H1 (cell line): ENCODE measurements around the gene C11orf42. TPM values are rescaled to one million over a fixed set of nuclear protein-coding genes. Genes with fewer than 3 reads are reported as not detected.
A peak's percentile ranks its signal among the peaks of the same experiment; 100 is the strongest.

Experiments used
- CTCF ChIA-PET: fragments of 300-600 bp; sonication (Branson Sonifier 250); formaldehyde crosslinking; loops from one replicate; lab custom pipeline; 2021; ENCODE audit not compliant: partially characterized antibody; lab: Charles Lee
- POLR2A ChIA-PET: fragments of 300-600 bp; sonication (Branson Sonifier 250); formaldehyde crosslinking; loops from one replicate; lab custom pipeline; 2021; ENCODE audit warnings: inconsistent platforms; ENCODE audit not compliant: partially characterized antibody; lab: Charles Lee
- DNase-seq, 2 experiments: peaks; one replicate each; pipeline versions ENCODE4 v3.0.0 to v3.0.0-alpha.2; 2010 to 2022; ENCODE audit warnings: low spot score in 2 of 2, low read depth in 1 of 2, mixed read lengths in 1 of 2
- FAIRE-seq: peaks from 2 replicates; lab custom pipeline; 2011; peaks lifted over from hg19 to GRCh38; lab: Jason Lieb, UNC
- H2AFZ ChIP-seq: 2 replicates; pipeline ENCODE4 v1.8.1; 2012; ENCODE audit warnings: low read length, inconsistent platforms
- H2AK5ac ChIP-seq: 2 replicates; pipeline ENCODE4 v1.6.1; 2013; ENCODE audit warnings: low read depth, low read length
- H2BK120ac ChIP-seq: replicated peaks from 2 replicates; pipeline ENCODE3; 2013; ENCODE audit warnings: low read depth, low read length, inconsistent platforms
- H2BK12ac ChIP-seq: 2 replicates; pipeline ENCODE4 v1.6.1; 2013; ENCODE audit warnings: low read depth, low read length
- H2BK15ac ChIP-seq: 2 replicates; pipeline ENCODE4 v1.6.1; 2013; ENCODE audit warnings: low read length
- H2BK20ac ChIP-seq: 2 replicates; pipeline ENCODE4 v1.6.1; 2013; ENCODE audit warnings: low read length
- H2BK5ac ChIP-seq: 2 replicates; pipeline ENCODE4 v1.6.1; 2013; ENCODE audit warnings: low read depth, low read length
- H3K14ac ChIP-seq: 2 replicates; pipeline ENCODE4 v1.6.1; 2013; ENCODE audit warnings: inconsistent platforms; ENCODE audit not compliant: insufficient read length
- H3K18ac ChIP-seq: 2 replicates; pipeline ENCODE4 v1.6.1; 2013; ENCODE audit warnings: low read length; ENCODE audit errors: extremely low read depth
- H3K23ac ChIP-seq: 2 replicates; pipeline ENCODE4 v1.6.1; 2013; ENCODE audit warnings: inconsistent platforms; ENCODE audit not compliant: insufficient read length
- H3K23me2 ChIP-seq: 2 replicates; pipeline ENCODE4 v1.6.1; 2013; ENCODE audit warnings: low read depth, low read length
- H3K27ac ChIP-seq: 2 replicates; pipeline ENCODE4 v1.6.1; 2011; ENCODE audit warnings: low read depth, low read length, inconsistent platforms
- H3K27me3 ChIP-seq, 4 experiments: replicated peaks in 1 of 4; 1 replicate in 1 of 4; 2 replicates in 3 of 4; pipeline versions ENCODE4 v1.6.1 to v1.8.1; 2011 to 2013; ENCODE audit warnings: low read length in 3 of 4, mild to moderate bottlenecking in 3 of 4, inconsistent platforms in 2 of 4, mixed read lengths in 2 of 4, moderate library complexity in 1 of 4; ENCODE audit not compliant: control insufficient read depth in 3 of 4, insufficient read depth in 3 of 4; ENCODE audit errors: extremely low read depth in 1 of 4
- H3K36me3 ChIP-seq, 4 experiments: 2 replicates each; pipeline versions ENCODE4 v1.6.1 to v1.8.1; 2011 to 2013; ENCODE audit warnings: mild to moderate bottlenecking in 4 of 4, low read length in 3 of 4, moderate library complexity in 2 of 4, control low read depth in 1 of 4, inconsistent platforms in 1 of 4; ENCODE audit not compliant: insufficient read depth in 4 of 4, control insufficient read depth in 2 of 4
- H3K4ac ChIP-seq: replicated peaks from 2 replicates; pipeline ENCODE3; 2013; ENCODE audit warnings: low read length, low read depth, mixed read lengths, inconsistent platforms; ENCODE audit not compliant: insufficient read length
- H3K4me1 ChIP-seq, 4 experiments: replicated peaks in 1 of 4; 1 replicate in 1 of 4; 2 replicates in 3 of 4; pipeline versions ENCODE4 v1.6.1 to v1.8.1; 2011 to 2013; ENCODE audit warnings: low read length in 3 of 4, inconsistent platforms in 2 of 4, mixed read lengths in 1 of 4; ENCODE audit not compliant: insufficient read depth in 4 of 4, control insufficient read depth in 3 of 4
- H3K4me2 ChIP-seq, 2 experiments: 2 replicates each; pipeline versions ENCODE4 v1.6.1 to v1.8.1; 2011 to 2013; ENCODE audit warnings: low read depth in 2 of 2, low read length in 2 of 2, control low read depth in 1 of 2, inconsistent platforms in 1 of 2, mild to moderate bottlenecking in 1 of 2; ENCODE audit not compliant: insufficient read depth in 1 of 2
- H3K4me3 ChIP-seq, 4 experiments: fragments of 200-600, 300-600 bp in 1 of 4; sonication (generic), shearing (Covaris generic), sonication (Bioruptor Twin) in 1 of 4; 2 replicates each; pipeline versions ENCODE4 v1.5.1 to v1.8.1; 2011 to 2016; ENCODE audit warnings: low read length in 4 of 4, low read depth in 3 of 4, control low read depth in 2 of 4, inconsistent platforms in 2 of 4, mild to moderate bottlenecking in 2 of 4, mixed read lengths in 1 of 4, moderate library complexity in 1 of 4; ENCODE audit not compliant: insufficient read depth in 2 of 4; ENCODE audit errors: extremely low read depth in 1 of 4
- H3K56ac ChIP-seq: replicated peaks from 2 replicates; pipeline ENCODE3; 2013; ENCODE audit warnings: low read depth, mild to moderate bottlenecking, mixed read lengths, low read length, inconsistent platforms; ENCODE audit not compliant: insufficient read length
- H3K79me1 ChIP-seq: 2 replicates; pipeline ENCODE4 v1.6.1; 2013; ENCODE audit warnings: low read depth, low read length, control low read depth
- H3K79me2 ChIP-seq, 2 experiments: 2 replicates each; pipeline versions ENCODE4 v1.6.1 to v1.8.1; 2012 to 2013; ENCODE audit warnings: low read length in 2 of 2, mild to moderate bottlenecking in 2 of 2, inconsistent platforms in 1 of 2; ENCODE audit not compliant: insufficient read depth in 2 of 2, control insufficient read depth in 1 of 2
- H3K9ac ChIP-seq, 4 experiments: replicated peaks in 1 of 4; 1 replicate in 1 of 4; 2 replicates in 3 of 4; pipeline versions ENCODE4 v1.6.1 to v1.8.1; 2011 to 2013; ENCODE audit warnings: low read depth in 3 of 4, low read length in 3 of 4, control low read depth in 2 of 4, mild to moderate bottlenecking in 2 of 4, moderate library complexity in 2 of 4, inconsistent platforms in 1 of 4; ENCODE audit errors: extremely low read depth in 1 of 4
- H3K9me3 ChIP-seq, 2 experiments: 2 replicates each; pipeline versions ENCODE4 v1.6.1 to v1.8.1; 2012 to 2013; ENCODE audit warnings: mild to moderate bottlenecking in 2 of 2, moderate library complexity in 2 of 2, control low read depth in 1 of 2, inconsistent platforms in 1 of 2, low read depth in 1 of 2, low read length in 1 of 2, mixed read lengths in 1 of 2; ENCODE audit not compliant: insufficient read depth in 2 of 2
- H4K20me1 ChIP-seq, 2 experiments: replicated peaks in 1 of 2; 2 replicates each; pipeline versions ENCODE3 to v1.8.1; 2011 to 2013; ENCODE audit warnings: inconsistent platforms in 2 of 2, low read length in 2 of 2, mild to moderate bottlenecking in 1 of 2; ENCODE audit not compliant: insufficient read depth in 2 of 2, control insufficient read depth in 1 of 2
- H4K5ac ChIP-seq: 2 replicates; pipeline ENCODE4 v1.6.1; 2013; ENCODE audit warnings: low read length, low read depth, mixed read lengths, inconsistent platforms; ENCODE audit not compliant: insufficient read length
- H4K8ac ChIP-seq: 2 replicates; pipeline ENCODE4 v1.8.0; 2013; ENCODE audit warnings: mild to moderate bottlenecking, moderate library complexity, low read length, inconsistent platforms; ENCODE audit not compliant: insufficient read depth; ENCODE audit errors: extremely low read depth
- H4K91ac ChIP-seq: replicated peaks from 2 replicates; pipeline ENCODE3; 2013; ENCODE audit warnings: low read length, mixed read lengths, inconsistent platforms; ENCODE audit not compliant: insufficient read length
- BRCA1 ChIP-seq: IDR thresholded peaks from 2 replicates; pipeline ENCODE4 v1.6.1; 2012; ENCODE audit warnings: low read depth, low read length, improper control_type of control experiment
- CTBP2 ChIP-seq: IDR thresholded peaks from 2 replicates; pipeline ENCODE4 v1.7.0; 2011; ENCODE audit warnings: borderline replicate concordance, mild to moderate bottlenecking, moderate library complexity, mixed read lengths, low read length; ENCODE audit not compliant: insufficient read depth, insufficient read length
- FOSL1 ChIP-seq: IDR thresholded peaks from 2 replicates; pipeline ENCODE4 v1.6.1; 2011; ENCODE audit warnings: mild to moderate bottlenecking, low read depth, low read length, moderate library complexity; ENCODE audit not compliant: insufficient read depth
- HDAC2 ChIP-seq, 2 experiments: fragments of 300-600 bp in 1 of 2; sonication (generic) in 1 of 2; IDR thresholded peaks; 2 replicates each; pipeline ENCODE4 v1.6.1; 2011 to 2012; ENCODE audit warnings: low read depth in 2 of 2, low read length in 2 of 2, mild to moderate bottlenecking in 2 of 2, moderate library complexity in 2 of 2, borderline replicate concordance in 1 of 2, inconsistent platforms in 1 of 2
- KDM4A ChIP-seq: IDR thresholded peaks from one replicate; pipeline ENCODE4 v1.7.1; 2012; ENCODE audit warnings: low read depth, mild to moderate bottlenecking, moderate library complexity, low read length, inconsistent platforms; ENCODE audit not compliant: severe bottlenecking
- NANOG ChIP-seq: IDR thresholded peaks from 2 replicates; pipeline ENCODE4 v1.6.1; 2011; ENCODE audit warnings: low read length, low read depth, mild to moderate bottlenecking, inconsistent platforms; ENCODE audit not compliant: insufficient read depth, poor library complexity, severe bottlenecking
- SAP30 ChIP-seq: fragments of 300-600 bp; sonication (generic); IDR thresholded peaks from 2 replicates; pipeline ENCODE4 v1.7.1; 2012; ENCODE audit warnings: low read length, moderate library complexity, mild to moderate bottlenecking, inconsistent platforms; ENCODE audit not compliant: insufficient read depth, insufficient replicate concordance
- SP1 ChIP-seq: IDR thresholded peaks from 2 replicates; pipeline ENCODE4 v1.6.1; 2011; ENCODE audit warnings: low read depth, low read length
- SP4 ChIP-seq: IDR thresholded peaks from 2 replicates; pipeline ENCODE4 v1.6.1; 2012; ENCODE audit warnings: low read length, inconsistent platforms
- TEAD4 ChIP-seq: IDR thresholded peaks from 2 replicates; pipeline ENCODE4 v1.6.1; 2012; ENCODE audit warnings: low read depth, low read length, inconsistent platforms, mixed read lengths
- WGBS, 2 experiments: shearing (Covaris generic) in 1 of 2; methylation state at CpG; one replicate each; pipeline versions ENCODE4 v1.1.6 to v1.1.7; 2013 to 2015; ENCODE audit warnings: low lambda C conversion rate in 2 of 2, mixed read lengths in 2 of 2, inconsistent platforms in 1 of 2, low coverage in 1 of 2, missing lambda C conversion rate in 1 of 2; ENCODE audit not compliant: insufficient replicate concordance in 2 of 2, insufficient coverage in 1 of 2, insufficient read length in 1 of 2; ENCODE audit errors: extremely low coverage in 1 of 2, missing lambda C conversion rate in 1 of 2; 5-methylcytosine and 5-hydroxymethylcytosine counted together
- polyA plus RNA-seq, 7 experiments: library from polyadenylated mRNA; depleted of rRNA in 3 of 7; stranded (reverse) in 5 of 7; unstranded in 2 of 7; fragments of >200 nt in 5 of 7; fragments of 200-250 nt in 2 of 7; gene quantifications; 1 replicate in 5 of 7; 2 replicates in 1 of 7; 4 replicates in 1 of 7; pipeline versions ENCODE4 v1.2.1 to v1.2.3, GENCODE V29; 2011 to 2013; ENCODE audit warnings: missing spikeins in 2 of 7, mixed read lengths in 2 of 7
- total RNA-seq: library from RNA; stranded (reverse); fragmentation: NEBNext Ultra II Directional; extraction: Animal tissue kit (Norgen Biotek cat#: 25700); gene quantifications from 2 replicates; pipeline ENCODE4 v1.2.1, GENCODE V29; 2021

C11orf42 gene
- total and polyA plus RNA-seq, 2 of the 8 experiments (the other 6 are each of a cell fraction or from before 2014, with no cell fraction given), result not detected

DNA sequence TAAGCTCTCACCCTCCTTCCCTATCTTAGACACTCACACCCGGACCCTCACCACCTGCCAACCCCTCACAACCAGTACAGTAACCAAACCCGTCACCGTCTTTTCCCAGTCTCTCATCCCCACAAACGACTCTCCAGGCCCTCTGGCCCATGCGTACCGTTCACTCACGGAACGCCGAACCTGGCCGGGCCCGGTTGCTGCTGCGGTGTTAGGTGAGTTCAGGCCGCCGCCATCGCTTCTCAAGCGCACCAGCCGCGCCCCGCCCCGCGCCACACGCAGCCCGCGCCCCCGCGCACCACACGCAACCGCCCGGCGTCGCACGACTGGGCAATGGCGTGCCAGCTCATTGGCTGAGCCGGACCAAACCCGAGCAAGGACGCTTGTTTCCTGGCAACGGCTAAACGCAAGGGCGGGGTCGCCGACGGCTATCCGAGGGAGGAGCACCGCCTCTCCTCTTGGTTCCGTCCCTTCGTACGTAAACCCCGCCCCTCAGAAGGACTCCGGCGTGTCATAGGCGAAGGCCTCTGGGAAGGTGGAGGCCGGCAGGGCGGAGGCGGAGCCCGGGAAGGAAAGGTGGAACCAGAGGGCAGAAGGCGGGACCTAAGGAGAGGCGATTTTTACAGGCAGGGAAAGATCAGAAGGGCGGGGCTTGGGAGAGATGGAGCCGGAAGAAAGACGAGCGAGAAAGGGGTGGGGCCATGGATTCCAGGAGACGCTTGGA is 29.2 kb downstream of the C11orf42 start, which contains the start of gene FHIP1B:
Gene FHIP1B (minus strand): TSS at position 250 of the 721 bp plus-strand sequence. CDS start 10,120 bp downstream, outside the sequence.
- Histone ChIP-seq H3K4ac (peak within 1 kb of the TSS; percentile 82), H2AFZ (peak within 1 kb of the TSS; percentile 94; the same call in 1 of the 2 replicates), H3K4me3 (peak within 1 kb of the TSS; percentile 88 to 98 (median 94)), H3K79me1 (peaks cover 2% of the 10 kb centered on the region; the same call in 1 of the 2 replicates), H4K8ac (peak within 1 kb of the TSS; percentile 88; the same call in 1 of the 2 replicates), H4K91ac (peak within 1 kb of the TSS; percentile 66), H2BK5ac (peak within 1 kb of the TSS; percentile 75; the same call in 1 of the 2 replicates), H3K27ac (peak within 1 kb of the TSS; percentile 61), H3K4me1 (peaks cover 0 to 5% (median 2%) of the 10 kb centered on the region in 4 experiments; a peak in 2 of 7 replicates), H3K79me2 (peaks cover 3 to 42% of the 10 kb centered on the region in 2 experiments; a peak in 3 of 4 replicates), H4K5ac (peak within 1 kb of the TSS; percentile 84), H3K27me3 (0 out of 7 replicates have a peak, but pooled peaks cover 0 to 2% (median 0%) of the 10 kb centered on the region in 4 experiments), H3K9me3 (no peaks in the 10 kb centered on the region), H2BK120ac (no peak within 1 kb of the TSS), H3K18ac (peak within 1 kb of the TSS; percentile 90), H4K20me1 (peaks cover 2 to 4% of the 10 kb centered on the region in 2 experiments), H3K4me2 (peak within 1 kb of the TSS; percentile 81 to 94), H3K23ac (no peak within 1 kb of the TSS), H3K36me3 (no peaks in the 10 kb centered on the region), H2BK15ac (peak within 1 kb of the TSS; percentile 72; the same call in 1 of the 2 replicates), H3K9ac (peak within 1 kb of the TSS; percentile 64 to 87 (median 86)), H3K14ac (no peak within 1 kb of the TSS), H2BK12ac (peak within 1 kb of the TSS; percentile 60; the same call in 1 of the 2 replicates), H3K23me2 (peaks cover 9% of the 10 kb centered on the region), H2AK5ac (no peak within 1 kb of the TSS), H3K56ac (peak within 1 kb of the TSS; percentile 74), H2BK20ac (no peak within 1 kb of the TSS)
- ChIA-PET CTCF (interaction anchor here (0.9 to 7.1 kb wide), 8 partner anchors 16 to 242 kb away, joined by 3 to 51 read pairs (median 5); partner anchors contain the start of gene CCKBR), POLR2A (interaction anchor here (0.6 to 1.7 kb wide), 8 partner anchors 9 to 765 kb away, joined by 3 to 4 read pairs (median 3); partner anchors contain the start of gene CAVIN3)
- FAIRE-seq (peak; percentile 86), DNase-seq (peak; percentile 97 to 100)
- 3% methylated on average over 57 of the region's 62 CpGs; no CpG with 5 or more reads in 1 of the 2 experiments for WGBS, 2 experiments
- TF ChIP-seq HDAC2 (IDR thresholded peaks at IDR 0.05; ENCODE audit: borderline replicate concordance in 1 of 2, low read depth in 2 of 2, low read length in 2 of 2) (peak in 1 of 2 experiments; percentile 79; a peak in 1 of 4 replicates), SP1 (0 out of 2 replicates have a peak, but pooled peaks have one; percentile 7), NANOG (no peak), CTBP2 (no peak), KDM4A (peak; percentile 80), FOSL1 (no peak), SAP30 (peak; percentile 92), SP4 (no peak), TEAD4 (0 out of 2 replicates have a peak, but pooled peaks have one; percentile 29), BRCA1 (no peak)
